Measurements from ENCODE around the gene CBARP.

Gene CBARP

DNA sequence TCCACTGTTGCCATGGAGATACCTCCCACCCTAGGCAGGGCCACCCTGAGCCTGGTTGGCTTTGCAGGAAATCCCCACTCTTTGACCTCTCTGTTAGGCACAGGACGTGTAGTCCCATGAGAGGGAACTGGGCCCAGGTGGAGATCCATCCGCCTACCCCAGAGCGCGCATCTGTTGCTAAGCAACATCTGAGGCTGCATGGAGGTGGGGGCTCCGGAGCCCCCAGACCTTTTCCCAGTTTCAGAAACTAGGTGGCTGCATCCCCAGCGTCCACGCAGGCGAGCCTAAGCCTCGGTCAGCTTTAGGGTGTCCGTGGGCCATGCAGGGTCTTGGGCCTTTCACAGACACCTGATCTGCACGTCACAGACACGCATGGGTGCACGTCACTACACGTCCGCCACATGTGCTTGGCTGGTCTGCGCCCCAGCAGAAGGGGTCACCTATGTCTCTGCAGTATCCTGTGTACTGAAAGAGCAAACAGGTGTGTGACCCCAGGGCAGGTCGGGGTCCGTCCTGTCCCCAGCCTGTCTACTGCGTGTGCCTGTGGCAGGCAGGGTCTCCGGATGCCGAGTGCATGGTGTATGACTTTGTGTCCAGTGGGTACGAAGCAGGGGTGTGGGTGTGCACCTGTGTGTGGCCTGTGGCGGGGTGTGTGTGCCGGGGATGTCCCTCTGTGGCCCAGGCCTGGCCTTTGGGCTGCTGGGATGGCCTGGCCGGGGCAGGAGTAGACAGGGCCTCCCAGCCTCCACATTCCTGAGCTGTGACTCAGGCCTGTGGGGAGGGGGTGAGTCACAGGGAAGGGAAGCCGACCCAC, 27.2 kb upstream of the CBARP start:
- no peak for DNase-seq (ENCODE audit: low read depth)

GRCh38 chr19:1263188-1263587, 25.4 kb upstream of the CBARP start:
- DNase-seq (ENCODE audit: low read depth), result no peak

GRCh38 chr19:1262623-1263123, 24.9 kb upstream of the CBARP start:
- DNase-seq (ENCODE audit: low read depth), result no peak

- DNase-seq (ENCODE audit: low read depth), result no peak
Observed at GRCh38 chr19:1261798-1262622, 24.2 kb upstream of the CBARP start.

- no peak for DNase-seq (ENCODE audit: low read depth)
Observed at GRCh38 chr19:1261538-1261797, 23.7 kb upstream of the CBARP start.

DNA sequence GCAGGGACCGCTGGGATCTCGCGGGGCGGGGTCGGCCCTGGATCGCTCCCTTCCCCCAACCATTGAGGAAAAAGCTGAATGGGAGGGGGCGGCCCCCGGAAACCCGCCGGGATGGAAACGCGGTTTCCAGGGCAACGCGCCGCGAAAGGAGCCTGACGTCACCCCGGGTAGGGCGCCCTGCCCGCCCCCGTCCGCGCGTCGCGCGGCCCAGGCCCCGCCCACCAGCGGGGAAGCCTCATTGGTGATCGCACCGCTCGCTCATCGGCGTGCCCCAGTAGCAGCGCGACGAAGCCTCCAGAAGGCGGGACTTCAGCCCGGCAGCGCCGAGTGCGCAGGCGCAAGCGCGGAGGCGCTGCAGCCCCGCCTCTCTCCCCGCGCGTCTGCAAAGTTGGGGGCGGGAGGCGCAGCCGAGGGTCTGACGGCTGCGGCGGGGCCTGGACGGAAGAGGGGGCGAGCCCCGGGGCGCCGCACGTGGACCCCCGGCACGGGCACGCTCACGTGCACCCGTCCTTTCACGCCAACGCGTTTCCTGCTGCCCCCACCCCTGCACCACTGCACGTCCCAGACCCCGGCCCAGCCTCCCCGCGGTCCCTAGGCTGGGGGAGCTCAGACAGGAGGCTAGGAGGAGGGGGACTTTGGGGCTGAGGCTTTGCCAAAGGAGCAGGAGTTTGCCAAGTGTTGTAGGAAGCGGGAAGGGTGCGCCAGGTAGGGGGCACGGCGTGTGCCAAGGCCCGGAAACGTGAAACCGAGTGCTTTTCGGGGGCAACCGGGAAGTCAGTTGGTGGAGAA, 23.1 kb upstream of the CBARP start:
- no peak for DNase-seq (ENCODE audit: low read depth)

- DNase-seq (ENCODE audit: low read depth), result no peak
Observed at GRCh38 chr19:1259876-1260748, 22.3 kb upstream of the CBARP start.

DNA sequence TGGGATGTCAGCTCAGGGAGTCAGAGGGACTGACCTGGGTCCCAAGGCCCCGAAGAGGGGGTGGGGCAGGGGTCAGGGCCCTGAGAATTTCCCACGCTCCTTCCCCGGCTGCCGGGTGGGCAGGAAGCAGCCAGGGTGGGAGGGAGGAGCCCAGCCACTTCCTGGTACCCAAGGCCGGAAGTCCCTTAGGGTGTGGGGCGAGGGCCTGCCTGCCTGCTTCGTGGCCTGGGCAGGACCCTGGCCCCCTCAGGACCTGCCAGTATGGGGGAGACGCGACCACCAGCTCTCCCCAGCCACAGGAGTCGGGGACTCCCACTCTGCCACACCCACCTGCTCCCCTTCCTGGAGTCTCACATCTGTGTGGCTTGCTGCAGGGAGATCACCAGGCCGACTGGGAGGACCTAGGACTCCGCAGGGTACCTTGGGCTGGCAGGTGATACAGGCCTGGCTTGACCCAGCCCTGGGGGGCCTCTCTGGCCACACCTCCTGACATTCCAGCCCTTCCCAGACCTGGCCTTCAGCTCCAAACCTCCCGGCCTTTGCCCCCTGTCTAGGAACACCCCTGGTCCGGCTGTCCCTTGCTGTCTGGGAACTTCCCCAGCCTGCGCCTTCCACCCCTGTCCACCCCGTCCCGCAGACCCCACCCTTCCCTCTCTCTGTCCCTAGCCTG, 21.5 kb upstream of the CBARP start:
- DNase-seq (ENCODE audit: low read depth), result no peak

DNA sequence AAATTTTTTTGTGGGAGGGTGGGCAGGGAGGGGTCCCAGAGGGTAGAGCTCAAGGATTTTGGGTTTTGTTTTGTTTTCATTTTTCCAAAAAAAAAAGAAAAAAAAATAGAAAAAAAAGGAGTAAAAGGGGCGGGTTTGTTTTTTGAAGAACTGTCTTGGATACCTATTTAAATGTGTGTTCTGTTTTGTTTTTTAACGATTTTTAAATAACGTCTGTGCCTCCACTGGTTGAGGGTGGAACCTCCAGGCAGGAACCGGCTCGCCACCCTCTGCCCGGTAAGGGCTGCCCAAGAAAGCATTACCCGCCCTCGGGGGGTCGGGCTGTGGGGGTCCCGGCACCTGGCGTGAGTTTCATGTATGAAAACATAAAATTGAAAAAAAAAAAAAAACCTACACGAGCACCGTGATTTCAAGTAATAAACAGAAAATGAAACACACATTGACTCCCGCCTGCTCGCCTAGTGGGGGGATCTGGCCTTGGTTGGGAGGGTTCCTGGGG, 21.0 kb upstream of the CBARP start:
- DNase-seq (ENCODE audit: low read depth), result no peak

GRCh38 chr19:1258163-1258492, 20.3 kb upstream of the CBARP start:
- DNase-seq (ENCODE audit: low read depth), result no peak

DNA sequence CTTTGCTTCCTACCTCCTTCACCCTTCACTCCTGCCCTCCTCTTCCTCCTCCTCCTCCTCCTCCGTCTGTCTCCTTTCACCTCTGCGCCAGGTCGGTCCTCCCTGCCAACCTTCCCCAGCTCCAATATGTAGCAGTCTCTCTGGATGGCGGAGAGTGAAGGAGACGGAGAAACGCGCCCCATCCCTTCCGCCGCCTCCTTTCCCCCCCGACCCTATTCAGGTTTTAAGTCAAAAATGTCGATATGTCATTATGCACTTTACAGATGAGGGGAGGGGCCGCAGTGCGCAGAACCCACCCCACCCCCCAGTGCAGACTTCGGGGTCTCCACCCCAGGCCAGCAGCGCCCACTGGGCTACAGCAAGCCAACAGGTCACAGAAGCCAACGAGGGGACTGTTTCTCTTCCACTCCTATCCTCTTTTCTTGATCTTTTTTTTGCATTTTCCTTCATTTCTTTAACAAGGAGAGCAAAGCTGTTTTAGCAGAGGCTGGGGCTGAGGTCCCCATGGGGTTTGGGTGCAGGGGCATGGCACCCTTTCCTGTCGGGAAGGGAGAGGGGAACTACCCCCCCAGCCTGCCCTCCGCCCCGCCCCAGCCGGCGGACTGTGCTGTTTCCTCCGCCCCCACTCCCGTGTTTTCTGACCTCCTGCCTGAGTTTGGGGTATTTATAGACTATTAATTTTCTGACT, 19.8 kb upstream of the CBARP start:
- DNase-seq (ENCODE audit: low read depth), result no peak

- no peak for DNase-seq (ENCODE audit: low read depth)
Observed at GRCh38 chr19:1256646-1257474, 19.1 kb upstream of the CBARP start.

GRCh38 chr19:1255186-1256161, 17.7 kb upstream of the CBARP start:
- DNase-seq (ENCODE audit: low read depth), result no peak

GRCh38 chr19:1254530-1255185, 16.9 kb upstream of the CBARP start:
- no peak for DNase-seq (ENCODE audit: low read depth)

- DNase-seq (ENCODE audit: low read depth), result no peak
Observed at GRCh38 chr19:1254081-1254527, 16.3 kb upstream of the CBARP start.

DNA sequence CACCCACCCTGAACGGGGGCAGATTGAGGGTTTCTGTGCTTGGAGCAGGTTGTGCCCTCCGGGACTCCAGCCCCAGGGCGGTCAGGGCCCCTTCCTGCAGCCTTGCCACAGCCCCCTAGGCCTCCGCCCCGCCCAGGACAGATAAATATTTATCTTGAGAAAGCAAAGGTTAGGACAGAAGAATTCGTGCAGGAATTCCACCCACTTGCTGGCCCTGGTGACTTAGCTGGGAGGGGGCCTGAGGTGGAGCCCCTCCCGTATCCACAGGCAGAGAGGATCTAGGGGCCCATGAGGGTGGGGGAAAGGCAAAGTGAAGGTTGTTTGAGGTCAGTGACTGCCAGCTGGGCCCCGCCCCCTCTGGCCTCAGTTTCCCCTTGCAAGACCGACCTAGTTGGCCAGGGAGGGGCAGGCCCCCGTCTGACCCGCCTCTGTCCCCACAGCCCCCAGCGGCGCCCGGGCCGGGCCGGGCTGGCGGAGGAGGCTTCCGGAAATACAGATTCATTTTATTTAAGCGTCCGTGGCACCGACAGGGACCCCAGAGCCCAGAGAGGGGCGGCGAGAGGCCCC, 15.8 kb upstream of the CBARP start:
- no peak for DNase-seq (ENCODE audit: low read depth)

- no peak for DNase-seq (ENCODE audit: low read depth)
Observed at GRCh38 chr19:1252821-1253513, 15.2 kb upstream of the CBARP start.
